Testis (tissue), 3 donors: Measurements from ENCODE around the gene RARG. TPM values are rescaled to one million over a fixed set of nuclear protein-coding genes. Genes with fewer than 3 reads are reported as not detected.

Experiments
- DNase-seq: peaks from one replicate; pipeline ENCODE4 v3.0.0-alpha.2; 2019
- H3K27ac ChIP-seq, 2 donors: fragments of 200-600 bp; sonication (generic); one replicate each; pipeline ENCODE4 v1.5.1; 2019
- H3K27me3 ChIP-seq: fragments of 200-600 bp; sonication (generic); one replicate; pipeline ENCODE4 v1.5.1; 2019
- H3K36me3 ChIP-seq: fragments of 200-600 bp; sonication (generic); one replicate; pipeline ENCODE4 v1.5.1; 2017; ENCODE audit warnings: low read depth; ENCODE audit errors: missing control alignments
- H3K4me1 ChIP-seq: fragments of 200-600 bp; sonication (generic); one replicate; pipeline ENCODE4 v1.5.1; 2019
- H3K4me3 ChIP-seq, 2 donors: fragments of 200-600 bp; sonication (generic); one replicate each; pipeline ENCODE4 v1.5.1; 2017 to 2019
- H3K9me3 ChIP-seq: fragments of 200-600 bp; sonication (generic); one replicate; pipeline ENCODE4 v1.5.1; 2017
- CTCF ChIP-seq, 3 experiments: fragments of 450-650 bp in 2 of 3; fragments of 200-600 bp in 1 of 3; sonication (generic) in 1 of 3; IDR thresholded peaks; one replicate each; pipeline ENCODE4 v1.5.1; 2016 to 2019; ENCODE audit warnings: antibody characterized with exemption in 3 of 3, mild to moderate bottlenecking in 2 of 3, moderate library complexity in 1 of 3
- POLR2A ChIP-seq: fragments of 450-650 bp; IDR thresholded peaks from one replicate; pipeline ENCODE4 v1.6.1; 2017; ENCODE audit warnings: antibody characterized with exemption, mild to moderate bottlenecking, moderate library complexity
- WGBS, 2 donors: methylation state at CpG; one replicate each; pipeline ENCODE4 v1.1.5; 2018; 5-methylcytosine and 5-hydroxymethylcytosine counted together
- intact Hi-C: fragments of 100-400 bp; cut with DNase I; formaldehyde crosslinking; loops from one replicate; pipeline ENCODE4 v1.15.1; 2023; ENCODE audit warnings: low total_unique reads
- polyA plus RNA-seq: library from polyadenylated mRNA; stranded (reverse); fragments of 350-450 nt; fragmentation: Illumina TruSeq; extraction: RNeasy Lipid Tissue Mini Kit (QIAGEN cat#74804); gene quantifications from one replicate; pipeline ENCODE4 v1.2.3, GENCODE V29; 2014; ENCODE audit warnings: low read depth, low replicate concordance; ENCODE audit not compliant: insufficient read depth
- total RNA-seq, 2 donors: library from RNA; depleted of rRNA; stranded (reverse); fragments of >200 nt; gene quantifications; one replicate each; pipeline ENCODE4 v1.2.3, GENCODE V29; 2016

RARG gene
- total and polyA plus RNA-seq, 3 donors from 2014 or later = 12.1 to 13.6 (median 12.5) TPM

- TF ChIP-seq CTCF (IDR thresholded peaks at IDR 0.05) (no peak), POLR2A (no peak)
- no peak overlapping the region for H3K27ac ChIP-seq
- no peaks in the 10 kb centered on the region for H3K27me3 ChIP-seq
- no peaks in the 10 kb centered on the region for H3K36me3 ChIP-seq
- intact Hi-C loops = no loop called here
- H3K4me3 ChIP-seq = no peak overlapping the region
- no peak for DNase-seq
- no peaks in the 10 kb centered on the region for H3K9me3 ChIP-seq
- H3K4me1 ChIP-seq = peaks cover 27% of the 10 kb centered on the region
- 43 to 45% methylated on average over 12 of the region's 12 CpGs for WGBS, 2 donors
Observed at GRCh38 chr12:53234271-53234914, 2.4 kb upstream of the RARG start.

- DNase-seq = no peak
- no peaks in the 10 kb centered on the region for H3K27me3 ChIP-seq
- no peaks in the 10 kb centered on the region for H3K9me3 ChIP-seq
- H3K4me1 ChIP-seq = peaks cover 27% of the 10 kb centered on the region
- intact Hi-C loops = no loop called here
- H3K4me3 ChIP-seq = no peak overlapping the region
- WGBS, 2 donors = 67 to 80% methylated on average over 6 to 7 of the region's 7 CpGs
- no peak overlapping the region for H3K27ac ChIP-seq
- H3K36me3 ChIP-seq = no peaks in the 10 kb centered on the region
- no peak for TF ChIP-seq CTCF (IDR thresholded peaks at IDR 0.05)
- TF ChIP-seq POLR2A = no peak
Observed at GRCh38 chr12:53233671-53234121, 1.7 kb upstream of the RARG start.

DNA sequence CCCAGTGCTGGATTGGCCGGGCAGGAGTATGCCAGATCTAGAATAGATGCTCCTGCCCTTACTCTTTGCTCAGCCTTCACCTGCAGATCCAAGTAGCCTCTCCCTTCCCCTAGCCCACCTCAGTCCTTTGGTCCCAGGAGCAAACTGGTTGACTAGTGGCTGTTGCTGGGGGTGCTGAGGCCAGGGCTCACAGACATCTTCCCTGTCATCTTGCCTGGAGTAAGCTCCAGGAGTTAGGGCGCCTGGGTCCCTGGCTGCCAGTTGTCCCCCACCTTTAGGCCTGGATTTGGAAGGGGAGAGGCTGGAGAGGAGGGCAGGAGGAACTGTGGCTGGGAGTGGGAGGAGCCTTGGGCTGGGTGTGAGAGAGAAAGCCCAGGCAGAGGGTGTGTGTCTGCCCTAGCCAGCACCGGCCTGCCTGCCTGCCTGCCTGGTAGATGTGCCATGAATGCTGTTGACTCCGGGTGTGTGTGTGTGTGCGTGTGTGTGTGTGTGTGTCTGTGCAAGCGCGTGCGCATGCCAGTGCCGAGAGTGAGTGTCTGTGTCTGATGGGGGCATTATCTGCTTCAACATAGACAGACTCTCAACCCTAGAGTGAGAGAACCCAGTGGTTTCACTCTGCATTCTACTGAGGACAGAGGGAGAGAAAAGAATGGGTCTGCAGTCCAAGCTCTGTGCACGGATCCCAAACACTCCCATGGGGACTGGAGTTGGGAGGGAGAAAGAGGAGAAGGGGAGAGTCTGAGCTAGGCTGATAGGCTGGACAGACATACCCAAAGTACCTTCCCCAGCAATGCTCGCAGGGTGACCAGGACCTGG lies 845 bp upstream of the RARG start:
- 20 to 40% methylated on average over 4 to 11 of the region's 11 CpGs for WGBS, 2 donors

GRCh38 chr12:53231671-53231920 lies 413 bp downstream of the RARG start:
- H3K27ac ChIP-seq = peak overlapping the region; percentile 59 to 79
- no peaks in the 10 kb centered on the region for H3K27me3 ChIP-seq
- no peak for DNase-seq
- 1% methylated on average over 9 of the region's 9 CpGs; no CpG with 5 or more reads in 1 of the 2 donors for WGBS, 2 donors
- no peak for TF ChIP-seq POLR2A
- no peak for TF ChIP-seq CTCF (IDR thresholded peaks at IDR 0.05)
- intact Hi-C loops = no loop called here
- H3K9me3 ChIP-seq = no peaks in the 10 kb centered on the region
- H3K4me1 ChIP-seq = peaks cover 27% of the 10 kb centered on the region
- peak overlapping the region; percentile 55 to 77 for H3K4me3 ChIP-seq
- no peaks in the 10 kb centered on the region for H3K36me3 ChIP-seq

More for the DNA sequence above, 845 bp upstream of the RARG start:
- DNase-seq = no peak
- H3K9me3 ChIP-seq = no peaks in the 10 kb centered on the region
- no peaks in the 10 kb centered on the region for H3K36me3 ChIP-seq
- no peaks in the 10 kb centered on the region for H3K27me3 ChIP-seq
- H3K4me3 ChIP-seq = peak overlapping the region; percentile 55 to 77
- peaks cover 27% of the 10 kb centered on the region for H3K4me1 ChIP-seq
- intact Hi-C loops = no loop called here
- peak overlapping the region in 1 of 2 donors; percentile 79 for H3K27ac ChIP-seq
- no peak for TF ChIP-seq POLR2A
- no peak for TF ChIP-seq CTCF (IDR thresholded peaks at IDR 0.05)
